NOMO-1 treated with DMSO at 0.1 percent for 48 hours (cell line): Measurements from ENCODE around the gene COQ7.
A peak's percentile ranks its signal among the peaks of the same experiment; 100 is the strongest.

ENCODE experiments used
- DNase-seq: peaks from one replicate; lab custom pipeline; 2025; ENCODE audit not compliant: unreplicated experiment; lab: John Stamatoyannopoulos, UW

Gene COQ7

DNA sequence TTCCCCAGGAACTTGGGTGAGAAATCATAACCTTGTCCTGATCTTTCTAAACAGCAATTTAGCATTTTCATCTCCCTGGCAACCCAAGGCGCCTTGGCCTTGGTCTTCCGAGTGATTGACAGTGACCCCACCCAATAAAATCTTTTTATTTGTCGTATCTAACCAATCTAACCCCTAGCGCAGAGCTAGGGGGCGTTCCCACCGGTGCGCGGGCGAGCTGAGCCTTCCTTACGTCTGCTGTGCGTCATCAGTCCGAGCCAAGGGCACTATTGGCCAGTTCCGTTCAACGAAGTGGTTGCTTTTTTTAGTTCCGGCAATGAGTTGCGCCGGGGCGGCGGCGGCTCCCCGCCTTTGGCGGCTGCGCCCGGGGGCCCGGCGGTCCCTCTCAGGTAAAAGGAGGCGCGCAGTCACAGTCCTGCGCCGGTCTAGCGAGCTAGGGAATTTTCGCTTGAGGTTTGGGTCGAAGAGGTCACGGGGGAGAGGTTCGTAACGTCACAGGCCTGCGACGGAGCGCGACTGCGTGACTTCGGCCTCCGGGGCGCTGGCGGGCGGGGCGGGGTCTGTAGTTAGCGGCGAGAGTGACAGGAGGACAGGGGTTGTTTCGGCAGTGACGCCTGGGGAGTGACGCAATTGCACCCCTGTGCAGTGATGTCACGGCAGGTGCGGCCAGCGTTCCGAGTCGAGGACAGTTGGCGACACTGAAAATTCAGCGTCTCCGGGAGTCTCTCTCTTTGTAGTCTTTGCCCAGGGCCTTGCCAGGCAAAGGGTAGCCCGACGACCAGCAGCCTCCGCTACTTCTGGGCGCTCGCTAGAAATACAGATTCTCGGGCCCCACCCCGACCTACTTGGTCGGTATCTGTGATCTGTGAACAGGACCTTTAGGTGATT lies at the start of gene COQ7:
COQ7 (plus strand) TSS at position 266 of the 888 bp plus-strand sequence; CDS start at position 317, 51 bp downstream.
- DNase-seq: peak; percentile 99

DNA sequence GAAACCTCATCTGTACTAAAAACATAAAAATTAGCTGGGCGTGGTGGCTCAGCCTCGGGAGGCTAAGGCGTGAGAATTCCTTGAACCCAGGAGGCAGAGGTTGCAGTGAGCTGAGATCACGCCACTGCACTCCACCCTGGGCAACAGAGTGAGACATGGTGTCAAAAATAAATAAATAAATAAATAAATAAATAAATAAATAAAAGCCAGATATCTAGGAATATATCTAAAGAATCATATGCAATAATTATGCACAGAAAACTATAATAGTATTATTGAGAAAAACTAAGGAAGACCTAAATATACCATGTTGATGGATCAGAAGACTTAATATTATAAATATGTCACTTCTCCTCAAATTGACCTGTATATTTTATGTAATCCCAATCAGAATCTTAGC lies 46.7 kb upstream of the COQ7 start:
- DNase-seq: no peak

DNA sequence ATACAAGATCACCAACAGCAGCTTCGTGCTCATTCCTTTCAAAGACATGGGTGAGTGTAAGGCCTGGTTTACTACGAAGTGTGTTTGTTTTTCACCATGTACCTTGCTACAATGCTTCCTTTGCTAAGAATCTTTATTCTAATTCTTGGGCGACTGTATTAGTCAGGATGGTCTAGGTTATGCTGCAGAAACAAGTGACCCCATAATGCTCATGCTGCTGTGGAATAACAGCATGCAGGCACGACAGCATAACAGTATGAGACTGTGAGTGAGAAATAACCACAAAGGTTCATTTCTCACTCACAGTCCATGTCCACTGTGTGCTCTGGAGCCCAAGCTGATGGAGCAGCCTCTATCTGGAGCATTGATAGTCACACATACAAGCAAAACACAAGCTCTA lies 45.7 kb upstream of the COQ7 start:
- no peak for DNase-seq

DNA sequence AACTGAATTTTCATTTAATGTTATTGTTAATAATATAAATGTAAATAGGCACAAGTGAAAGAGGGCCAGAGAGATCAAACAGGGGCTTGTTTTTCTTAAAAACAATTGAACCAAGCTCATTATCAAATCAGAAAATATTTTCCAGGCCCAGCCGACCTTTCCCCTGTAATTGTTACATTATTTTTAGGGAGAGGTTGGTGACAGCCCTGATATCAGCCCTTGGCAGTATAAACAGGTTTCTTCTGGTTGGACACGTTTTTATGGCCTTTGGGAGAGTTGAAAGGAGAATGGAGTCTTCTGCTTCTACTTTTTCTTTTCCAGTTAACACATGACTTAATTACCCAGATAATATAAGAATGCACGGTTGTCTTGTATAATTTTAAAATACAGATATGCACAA lies 40.0 kb upstream of the COQ7 start:
- DNase-seq: no peak

DNA sequence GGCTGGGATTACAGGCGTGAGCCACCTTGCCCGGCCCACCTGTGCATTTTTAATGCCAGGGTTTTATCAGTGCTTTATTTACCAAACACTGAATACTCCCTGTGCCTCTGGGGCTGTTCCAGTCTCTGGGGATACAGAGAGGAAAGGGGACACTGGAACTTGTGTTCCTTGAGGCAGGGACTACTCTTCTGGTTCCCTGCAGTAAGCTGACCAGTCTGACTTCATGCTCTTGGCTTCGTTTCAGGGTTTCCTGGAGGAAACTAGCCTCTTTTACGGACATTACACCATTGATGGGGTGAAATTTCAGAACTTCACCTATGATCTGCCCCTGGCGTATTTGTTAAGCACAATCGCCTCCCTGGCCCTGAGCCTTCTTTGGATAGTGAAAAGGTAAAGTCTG lies 37.4 kb upstream of the COQ7 start:
- DNase-seq: no peak

DNA sequence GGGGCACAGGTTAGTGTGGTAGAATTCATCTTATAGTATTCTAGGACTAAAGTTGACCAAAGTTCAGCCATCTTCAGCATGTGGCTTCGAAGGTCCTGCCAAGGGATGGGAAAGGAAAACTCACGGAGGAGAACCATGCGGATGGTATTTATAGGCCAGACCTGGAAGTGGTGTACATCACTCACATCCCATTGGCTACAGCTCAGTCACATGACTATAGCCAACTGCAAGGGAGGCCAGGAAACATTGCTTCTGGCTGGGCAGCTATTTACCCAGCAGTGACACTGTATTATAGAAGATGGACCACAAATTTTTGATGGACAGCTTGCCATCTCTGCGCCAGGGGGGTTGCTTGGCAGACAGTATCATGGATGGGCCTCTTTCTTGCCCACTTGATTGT lies 35.7 kb upstream of the COQ7 start:
- DNase-seq: no peak

DNA sequence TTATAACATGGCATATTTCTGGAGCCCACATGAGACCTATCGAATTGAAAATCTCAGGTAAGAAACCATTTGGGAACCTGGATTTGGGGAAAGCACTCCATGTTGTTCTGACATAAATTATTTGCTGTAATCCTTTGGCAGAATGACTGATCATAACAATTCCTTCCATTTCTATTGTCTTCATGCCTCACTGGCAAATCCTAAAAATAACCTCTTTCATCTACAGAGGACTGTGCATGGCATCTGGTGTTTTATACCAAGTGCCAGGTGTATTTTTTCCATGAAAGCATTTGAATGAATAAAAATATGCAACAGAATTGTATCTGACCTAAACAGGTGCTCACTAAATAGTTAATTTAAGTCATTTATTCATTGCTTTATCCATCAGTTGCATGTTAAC lies 33.7 kb upstream of the COQ7 start:
- DNase-seq: no peak

DNA sequence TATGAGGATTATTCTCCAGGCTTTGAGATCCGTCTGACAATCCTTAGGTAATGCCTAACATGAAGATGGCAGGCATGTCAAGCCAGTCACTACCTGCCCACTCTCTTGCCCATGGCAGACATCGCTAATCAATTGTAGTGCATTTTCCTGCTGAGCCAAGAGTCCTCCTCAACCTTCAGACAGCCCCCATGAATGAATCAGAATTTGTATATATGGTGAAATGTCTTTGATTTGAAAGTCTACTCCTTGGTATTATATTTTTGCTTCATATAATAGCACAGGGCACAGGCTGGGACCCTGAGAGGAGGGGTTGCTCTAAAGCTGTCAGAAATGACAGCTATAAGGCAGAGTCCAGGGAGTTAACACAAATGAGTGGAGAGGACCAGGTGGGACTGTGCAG lies 27.0 kb upstream of the COQ7 start:
- DNase-seq: no peak

DNA sequence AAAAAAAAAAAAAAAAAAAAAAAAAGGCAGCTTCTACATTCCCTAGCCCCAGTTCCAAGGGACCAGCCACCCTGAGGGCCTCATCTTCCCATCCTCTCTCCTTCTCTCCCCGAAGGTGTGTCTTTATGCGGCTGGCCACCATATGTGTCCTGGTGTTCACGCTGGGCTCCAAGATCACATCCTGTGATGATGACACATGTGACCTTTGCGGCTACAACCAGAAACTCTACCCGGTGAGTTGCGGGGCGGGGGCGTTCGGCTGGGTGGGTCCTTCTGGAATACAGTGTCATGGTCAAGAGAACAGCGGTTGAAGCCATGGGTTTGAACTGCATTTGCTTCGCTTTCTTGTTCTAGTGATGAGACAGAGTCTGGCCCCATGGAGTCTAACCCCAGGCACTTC lies 22.6 kb upstream of the COQ7 start:
- DNase-seq: no peak

DNA sequence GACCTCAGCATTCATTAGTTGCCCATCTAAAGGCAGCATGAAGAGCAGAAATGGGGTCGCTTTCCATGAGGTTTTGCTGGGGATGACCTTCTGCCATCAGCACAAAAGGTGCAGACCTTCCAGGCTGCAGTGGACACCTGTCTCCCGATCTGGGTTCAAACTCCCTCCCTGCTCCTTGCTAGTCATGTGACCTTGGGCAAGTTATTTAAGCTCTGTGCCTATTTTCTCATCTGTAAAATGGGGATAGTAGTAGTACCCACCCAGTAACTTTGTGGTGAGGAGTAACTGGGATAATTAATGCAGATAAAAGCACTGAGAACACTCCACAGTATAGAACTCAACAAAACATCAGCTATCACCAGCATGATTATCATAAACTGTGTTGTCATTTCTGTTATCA lies 21.4 kb upstream of the COQ7 start:
- DNase-seq: no peak

DNA sequence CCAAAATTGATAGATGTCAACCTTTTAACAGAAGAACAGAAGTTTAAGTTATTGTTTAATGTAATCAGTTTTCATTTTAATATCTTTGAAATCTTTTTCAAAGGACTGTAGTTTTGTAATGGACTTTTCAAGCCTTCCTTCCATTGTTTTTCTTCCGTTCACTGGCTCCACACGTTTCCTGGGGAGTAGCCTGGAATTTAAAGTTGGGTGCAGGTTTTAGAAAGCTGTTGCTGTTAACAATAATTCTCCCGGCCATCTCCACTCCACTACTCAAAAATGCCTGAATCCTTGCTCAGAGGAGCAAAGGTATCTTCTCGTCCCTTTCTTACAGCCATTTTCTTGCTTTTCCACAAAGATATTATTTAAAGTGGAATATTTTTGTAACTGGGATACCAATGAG lies 4.7 kb upstream of the COQ7 start:
- DNase-seq: no peak

DNA sequence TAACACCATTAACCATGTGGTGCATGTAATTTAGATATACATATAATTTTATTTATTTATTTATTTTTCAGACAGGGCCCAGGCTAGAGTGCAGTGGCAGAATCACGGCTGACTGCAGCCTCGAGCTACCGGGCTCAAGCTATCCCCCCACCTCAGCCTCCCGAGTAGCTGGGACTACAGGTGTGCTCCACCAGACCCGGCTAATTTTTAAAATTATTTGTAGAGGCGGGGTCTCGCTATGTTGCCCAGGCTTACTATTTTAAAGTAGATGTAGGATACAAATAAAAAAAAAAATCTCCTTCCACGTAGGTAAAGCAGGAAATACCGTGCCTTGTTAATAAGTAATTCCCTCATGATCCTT lies 446 bp upstream of the COQ7 start:
- DNase-seq: no peak

DNA sequence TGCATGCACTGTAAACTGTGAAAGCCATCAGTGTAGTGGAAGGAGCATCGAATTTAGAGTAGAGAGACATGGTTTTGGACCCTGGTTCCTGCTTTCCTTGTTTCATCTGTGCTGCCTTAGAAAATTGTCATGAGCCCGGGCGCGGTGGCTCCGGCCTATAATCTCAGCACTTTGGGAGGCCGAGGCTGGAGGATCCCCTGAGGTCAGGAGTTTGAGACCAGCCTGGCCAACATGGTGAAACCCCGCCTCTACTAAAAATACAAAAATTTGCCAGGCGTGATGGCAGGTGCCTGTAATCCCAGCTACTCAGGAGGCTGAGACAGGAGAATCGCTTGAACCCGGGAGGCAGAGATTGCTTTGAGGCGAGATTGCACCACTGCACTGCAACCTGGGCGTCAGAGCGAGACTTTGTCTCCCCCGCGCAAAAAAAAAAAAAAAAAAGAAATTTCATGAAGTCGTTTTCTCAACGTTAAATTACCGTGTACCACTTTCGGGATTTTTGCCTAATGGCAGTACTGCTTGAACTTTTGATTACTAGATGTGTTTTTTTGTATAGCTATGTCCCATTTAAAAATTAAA lies 912 bp downstream of the COQ7 start:
- no peak for DNase-seq

DNA sequence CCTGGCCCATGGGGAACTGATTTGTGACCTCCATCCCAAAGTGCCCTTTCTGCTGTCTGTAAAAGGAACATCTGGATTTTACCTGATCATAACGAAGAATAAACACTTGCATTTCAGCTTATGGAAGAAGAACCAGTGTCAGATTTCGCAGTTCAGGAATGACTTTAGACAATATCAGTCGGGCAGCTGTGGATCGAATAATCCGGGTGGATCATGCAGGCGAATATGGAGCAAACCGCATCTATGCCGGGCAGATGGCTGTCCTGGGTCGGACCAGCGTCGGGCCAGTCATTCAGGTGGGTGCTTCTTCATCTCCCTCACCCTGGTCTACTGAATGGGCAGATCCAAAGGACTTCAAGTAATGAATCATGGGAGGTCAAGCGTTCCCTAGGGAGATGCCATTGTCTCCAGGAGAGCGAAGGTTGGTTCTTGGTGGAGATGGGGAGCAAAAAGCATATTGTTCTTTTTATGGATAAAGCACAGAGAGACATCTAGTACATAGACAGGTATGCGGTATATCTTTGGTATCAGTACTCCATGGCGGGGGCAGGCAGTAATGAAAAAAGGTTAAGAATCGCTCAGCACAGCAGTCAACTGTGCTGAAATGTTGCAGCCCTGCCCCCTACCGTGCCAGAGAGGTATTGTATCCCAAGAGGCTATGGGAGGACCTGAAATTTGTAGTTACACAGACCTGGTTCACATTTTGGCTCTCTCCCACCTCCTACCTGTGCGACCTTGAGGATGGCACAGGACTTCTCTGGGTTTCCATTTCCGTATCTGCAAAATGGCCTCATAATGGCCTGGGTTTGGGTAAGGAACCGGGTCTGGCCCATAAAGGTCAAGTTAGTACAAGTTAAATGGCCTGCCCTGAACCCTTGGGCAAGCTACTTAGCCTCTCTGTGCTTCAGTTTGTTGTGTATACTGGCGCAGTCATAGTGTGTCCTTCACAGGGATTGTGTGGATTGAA lies 4.7 kb downstream of the COQ7 start:
- peak; percentile 62 for DNase-seq

DNA sequence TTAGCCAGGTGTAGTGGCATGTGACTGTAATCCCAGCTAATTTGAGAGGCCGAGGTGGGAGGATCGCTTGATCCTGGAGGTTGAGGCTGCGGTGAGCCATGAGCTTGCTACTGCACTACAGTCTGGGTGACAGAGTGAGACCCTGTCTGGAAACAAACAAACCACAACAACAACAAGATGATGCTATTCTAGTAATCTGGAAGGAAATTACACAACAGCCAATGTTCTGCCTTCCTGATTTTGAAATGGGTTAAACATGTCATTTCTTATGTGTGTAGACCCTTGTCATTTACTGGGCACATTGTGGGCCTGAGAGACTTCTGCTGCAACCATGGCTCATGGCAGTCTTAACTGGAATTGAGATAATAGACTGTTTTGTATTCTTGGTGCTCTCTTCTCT lies 5.9 kb downstream of the COQ7 start:
- peak; percentile 64 for DNase-seq

DNA sequence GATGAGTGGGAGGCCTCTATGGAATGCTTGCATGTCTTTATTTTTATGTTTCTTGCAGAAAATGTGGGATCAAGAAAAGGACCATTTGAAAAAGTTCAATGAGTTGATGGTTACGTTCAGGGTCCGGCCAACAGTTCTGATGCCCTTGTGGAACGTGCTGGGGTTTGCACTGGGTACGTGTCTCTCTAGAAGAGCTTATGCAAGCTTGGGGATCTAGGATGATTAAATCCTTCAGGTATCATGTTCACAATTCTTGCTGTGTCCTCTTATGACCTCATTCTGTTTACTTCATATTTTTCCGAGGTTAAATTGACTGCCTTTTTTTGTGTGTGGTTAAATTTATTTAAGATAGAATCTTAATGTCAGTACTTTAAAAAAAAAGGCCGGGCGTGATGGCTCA lies 6.4 kb downstream of the COQ7 start:
- no peak for DNase-seq

DNA sequence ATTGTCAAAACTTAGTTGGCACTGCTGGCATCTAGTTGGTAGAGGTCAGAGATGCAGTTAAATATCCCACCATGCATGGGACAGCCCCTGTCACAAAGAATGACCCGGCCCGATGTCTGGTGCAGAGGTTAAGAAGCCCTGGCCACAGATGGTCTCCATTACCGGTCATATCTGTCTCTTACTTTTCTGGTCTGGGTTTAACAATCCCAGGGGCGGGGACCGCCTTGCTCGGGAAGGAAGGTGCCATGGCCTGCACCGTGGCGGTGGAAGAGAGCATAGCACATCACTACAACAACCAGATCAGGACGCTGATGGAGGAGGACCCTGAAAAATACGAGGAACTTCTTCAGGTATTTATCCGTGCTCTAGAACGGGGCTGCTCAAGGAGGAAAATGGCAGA lies 8.1 kb downstream of the COQ7 start:
- no peak for DNase-seq

DNA sequence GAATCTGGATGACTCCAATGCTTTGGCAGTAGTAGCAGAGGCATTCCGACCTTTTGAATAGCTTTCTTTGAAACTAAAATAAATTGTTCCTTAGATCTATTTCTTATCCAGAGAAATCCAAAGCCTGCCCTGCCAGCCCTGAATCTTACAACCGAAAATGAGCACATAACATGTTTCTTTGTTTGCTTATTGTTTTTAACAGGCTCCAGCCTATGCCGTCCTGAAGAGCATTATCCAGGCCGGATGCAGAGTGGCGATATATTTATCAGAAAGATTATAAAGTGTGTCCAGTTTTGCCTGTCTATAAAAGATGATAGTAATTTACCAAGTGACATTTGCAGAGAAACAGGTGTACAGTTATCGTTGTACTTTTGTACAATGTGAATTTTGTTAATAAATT lies 10.5 kb downstream of the COQ7 start:
- DNase-seq: no peak

DNA sequence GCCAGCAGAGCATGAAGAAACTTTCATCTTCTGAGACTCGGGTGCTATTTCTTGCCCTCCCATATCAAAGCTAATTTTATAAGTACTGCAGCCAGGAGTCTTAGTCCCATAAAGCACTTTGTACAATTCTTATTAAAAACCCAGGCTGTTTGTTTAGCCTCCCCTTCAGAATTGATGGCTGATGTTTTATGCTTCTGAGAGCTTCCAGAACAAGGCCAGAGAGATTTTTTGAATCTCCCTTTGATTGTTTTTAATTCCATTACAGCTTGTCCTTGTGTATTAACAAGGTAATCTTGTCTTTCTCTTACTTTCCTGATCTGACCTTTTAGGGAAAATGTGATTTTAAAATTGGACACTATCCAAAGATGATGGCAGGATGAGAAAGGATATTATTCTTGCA lies 16.3 kb downstream of the COQ7 start:
- no peak for DNase-seq

DNA sequence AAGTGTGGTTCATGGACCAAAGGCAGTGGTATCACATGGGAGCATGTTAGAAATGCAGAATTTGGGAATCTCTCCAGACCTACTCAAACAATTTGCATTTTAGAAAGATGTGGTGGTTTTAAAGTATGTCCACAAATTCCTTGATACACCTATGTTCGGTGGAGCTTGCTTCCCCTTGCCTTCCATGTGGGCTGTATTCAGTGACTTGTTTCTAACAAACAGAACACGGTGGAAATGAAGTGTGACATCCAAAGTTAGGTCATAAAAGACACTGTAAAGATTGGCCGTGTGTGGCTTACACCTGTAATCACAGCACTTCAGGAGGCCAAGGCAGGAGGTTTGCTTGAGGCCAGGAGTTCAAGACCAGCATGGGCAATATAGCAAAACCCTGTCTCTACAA lies 16.7 kb downstream of the COQ7 start:
- no peak for DNase-seq

DNA sequence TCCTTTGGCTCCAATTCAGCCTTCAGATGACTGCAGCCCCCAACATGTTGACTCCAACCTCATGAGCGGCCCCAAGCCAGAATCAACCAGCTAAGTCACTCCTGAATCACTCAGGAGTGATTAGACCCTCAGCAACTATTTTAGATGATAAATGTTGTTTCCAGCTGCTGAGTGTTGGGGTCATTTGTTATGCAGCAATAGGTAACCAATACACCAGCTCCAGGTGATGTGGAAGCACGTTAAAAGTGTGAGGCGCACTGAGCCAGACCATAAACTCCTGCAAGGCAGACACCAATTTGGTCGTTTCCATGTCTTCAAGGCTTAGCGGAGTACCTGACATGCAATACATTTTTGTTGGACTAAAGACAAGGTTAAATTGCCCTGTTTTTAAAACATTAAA lies 17.5 kb downstream of the COQ7 start:
- DNase-seq: no peak
